SHP77 (cell line): ENCODE results near the gene TAF1C.
A peak's percentile ranks its signal among the peaks of the same experiment; 100 is the strongest.
"Not testable (repeated sequence)": the region's sequence is repeated elsewhere in the genome, so short reads cannot be mapped to it uniquely, and the experiment has no call there.

Source experiments
- DNase-seq, 2 experiments: peaks; one replicate each; lab custom pipeline; 2025; lab: John Stamatoyannopoulos, UW

Gene TAF1C

GRCh38 chr16:84212154-84212553 lies 25.3 kb upstream of the TAF1C start:
- DNase-seq = no peak

- DNase-seq = no peak
Observed at GRCh38 chr16:84209989-84210388, 23.1 kb upstream of the TAF1C start.

DNA sequence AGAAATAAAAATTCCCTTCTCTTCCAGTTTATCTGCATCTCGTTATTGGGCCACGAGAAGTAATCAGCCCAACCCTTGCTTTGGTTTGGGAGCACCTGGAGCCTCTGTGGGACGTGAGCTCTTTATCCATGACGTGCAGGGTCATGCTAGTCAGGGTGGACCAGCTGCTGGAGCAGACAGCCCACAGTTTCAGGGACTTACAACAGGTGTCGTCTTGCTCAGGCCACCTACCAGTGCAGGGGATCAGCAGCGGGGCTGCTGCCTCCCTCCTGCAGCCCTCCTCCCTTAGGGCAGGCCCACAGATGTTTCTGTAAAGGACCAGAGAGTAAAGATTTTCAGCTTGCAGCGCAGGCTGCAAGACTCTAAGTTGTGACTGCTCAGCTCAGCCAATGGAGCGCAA lies 21.0 kb upstream of the TAF1C start:
- DNase-seq = peak in 1 of 2 experiments; percentile 36

GRCh38 chr16:84207251-84207650 lies 20.4 kb upstream of the TAF1C start:
- DNase-seq = no peak

GRCh38 chr16:84205976-84206691 lies 19.3 kb upstream of the TAF1C start:
- DNase-seq = no peak

- not testable (repeated sequence) for DNase-seq
Observed at GRCh38 chr16:84205123-84205522, 18.3 kb upstream of the TAF1C start.

- not testable (repeated sequence) for DNase-seq
Observed at GRCh38 chr16:84204551-84204950, 17.7 kb upstream of the TAF1C start.

- no peak for DNase-seq
Observed at GRCh38 chr16:84199861-84200260, 13.0 kb upstream of the TAF1C start.

- no peak for DNase-seq
Observed at GRCh38 chr16:84199097-84199496, 12.2 kb upstream of the TAF1C start.

- DNase-seq = no peak
Observed at GRCh38 chr16:84198401-84198800, 11.5 kb upstream of the TAF1C start.

GRCh38 chr16:84197466-84198128 lies 10.7 kb upstream of the TAF1C start:
- DNase-seq = no peak

- no peak for DNase-seq
Observed at GRCh38 chr16:84196727-84197394, 10.0 kb upstream of the TAF1C start.

DNA sequence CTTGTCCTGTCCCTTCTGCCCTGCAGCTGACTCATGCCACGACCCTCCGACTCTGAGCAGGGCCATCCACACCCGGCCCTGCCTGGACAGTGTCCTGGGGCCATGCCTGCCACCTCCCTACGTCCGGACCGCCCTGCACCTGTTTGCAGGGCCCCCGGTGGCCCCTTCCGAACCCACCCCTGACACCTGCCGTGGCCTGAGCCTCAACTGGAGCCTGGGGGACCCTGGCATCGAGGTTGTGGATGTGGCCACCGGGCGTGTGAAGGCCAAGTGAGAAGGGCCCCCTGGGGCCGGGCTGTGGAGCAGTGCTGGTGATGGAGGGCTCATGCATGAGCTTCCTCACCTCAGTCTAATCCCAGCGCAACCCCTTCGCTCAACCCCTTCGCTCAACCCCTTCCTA lies 9.2 kb upstream of the TAF1C start:
- DNase-seq = no peak

DNA sequence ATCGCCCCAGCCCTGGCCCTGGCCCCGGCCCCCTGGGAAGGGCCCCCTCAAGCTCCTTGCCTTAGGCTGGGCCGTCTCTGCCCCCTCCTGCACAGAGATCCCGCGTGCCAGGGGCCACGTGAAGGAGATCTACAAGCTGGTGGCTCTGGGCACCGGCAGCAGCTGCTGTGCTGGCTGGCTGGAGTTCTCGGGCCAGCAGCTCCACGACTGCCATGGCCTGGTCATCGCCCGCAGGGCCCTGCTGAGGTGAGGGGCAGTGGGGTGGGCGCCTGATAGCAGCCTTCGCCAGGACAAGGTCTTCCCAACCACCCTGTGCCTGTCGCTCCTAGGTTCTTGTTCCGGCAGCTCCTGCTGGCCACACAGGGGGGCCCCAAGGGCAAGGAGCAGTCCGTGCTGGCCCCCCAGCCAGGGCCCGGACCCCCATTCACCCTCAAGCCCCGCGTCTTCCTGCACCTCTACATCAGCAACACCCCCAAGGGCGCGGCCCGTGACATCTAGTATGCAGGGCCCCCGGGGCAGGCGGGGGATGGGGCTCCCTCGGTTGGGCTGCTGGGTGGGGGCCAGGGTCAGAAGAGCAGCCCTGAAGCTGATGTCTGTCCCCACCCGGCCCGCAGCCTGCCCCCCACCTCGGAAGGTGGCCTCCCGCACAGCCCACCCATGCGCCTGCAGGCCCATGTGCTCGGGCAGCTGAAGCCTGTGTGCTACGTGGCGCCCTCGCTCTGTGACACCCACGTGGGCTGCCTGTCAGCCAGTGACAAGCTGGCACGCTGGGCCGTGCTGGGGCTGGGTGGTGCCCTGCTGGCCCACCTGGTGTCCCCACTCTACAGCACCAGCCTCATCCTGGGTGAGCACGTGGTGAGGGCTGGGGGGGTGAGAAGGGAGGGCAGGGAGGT lies 8.6 kb upstream of the TAF1C start:
- DNase-seq = no peak

DNA sequence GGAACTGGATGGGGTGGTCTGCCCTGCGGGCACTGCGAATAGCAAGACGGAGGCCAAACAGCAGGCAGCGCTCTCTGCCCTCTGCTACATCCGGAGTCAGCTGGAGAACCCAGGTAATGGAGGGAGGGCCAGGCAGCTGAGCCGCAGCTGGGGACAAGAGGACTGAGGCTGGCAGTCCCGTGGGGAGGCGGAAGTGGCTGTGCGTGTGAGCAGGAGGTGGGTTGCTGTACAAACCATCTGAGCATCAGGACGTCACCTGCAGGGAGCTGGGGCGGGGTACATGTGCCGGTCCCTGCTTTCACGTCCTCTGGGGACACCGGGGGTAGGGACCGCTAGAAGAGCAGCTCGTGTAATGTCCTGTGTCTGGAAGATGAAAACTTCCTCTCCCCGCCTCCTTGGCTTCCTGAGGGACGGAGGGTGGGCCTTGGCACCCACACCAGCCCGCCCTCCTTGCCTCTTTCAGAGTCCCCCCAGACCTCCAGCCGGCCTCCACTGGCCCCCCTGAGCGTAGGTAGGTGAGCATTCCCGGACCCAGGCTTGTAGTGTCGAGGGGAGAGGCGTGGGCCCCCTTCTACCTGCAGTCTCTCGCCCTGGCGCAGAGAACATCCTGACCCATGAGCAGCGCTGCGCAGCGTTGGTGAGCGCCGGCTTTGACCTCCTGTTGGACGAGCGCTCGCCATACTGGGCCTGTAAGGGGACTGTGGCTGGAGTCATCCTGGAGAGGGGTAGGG lies 7.8 kb upstream of the TAF1C start:
- peak in 1 of 2 experiments; percentile 32 for DNase-seq

- no peak for DNase-seq
Observed at GRCh38 chr16:84194018-84194417, 7.2 kb upstream of the TAF1C start.

- DNase-seq = no peak
Observed at GRCh38 chr16:84193480-84193879, 6.6 kb upstream of the TAF1C start.

DNA sequence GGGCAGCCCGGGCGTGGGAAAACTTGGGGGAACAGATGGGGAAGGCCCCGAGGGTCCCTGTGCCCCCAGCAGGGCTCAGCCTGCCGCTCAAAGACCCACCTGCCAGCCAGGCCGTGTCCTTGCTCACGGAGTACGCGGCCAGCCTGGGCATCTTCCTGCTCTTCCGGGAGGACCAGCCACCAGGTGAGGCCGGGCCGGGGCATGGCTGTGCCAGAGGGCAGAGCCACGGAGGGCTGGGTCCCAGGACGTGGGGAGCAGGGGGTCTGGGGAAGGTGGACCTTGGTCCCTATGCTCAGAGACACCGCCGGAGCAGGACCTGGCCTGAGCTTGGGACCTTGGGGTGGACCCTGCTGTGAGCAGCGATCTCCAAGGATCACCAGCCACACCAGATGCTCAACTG lies 4.6 kb upstream of the TAF1C start:
- DNase-seq = no peak

DNA sequence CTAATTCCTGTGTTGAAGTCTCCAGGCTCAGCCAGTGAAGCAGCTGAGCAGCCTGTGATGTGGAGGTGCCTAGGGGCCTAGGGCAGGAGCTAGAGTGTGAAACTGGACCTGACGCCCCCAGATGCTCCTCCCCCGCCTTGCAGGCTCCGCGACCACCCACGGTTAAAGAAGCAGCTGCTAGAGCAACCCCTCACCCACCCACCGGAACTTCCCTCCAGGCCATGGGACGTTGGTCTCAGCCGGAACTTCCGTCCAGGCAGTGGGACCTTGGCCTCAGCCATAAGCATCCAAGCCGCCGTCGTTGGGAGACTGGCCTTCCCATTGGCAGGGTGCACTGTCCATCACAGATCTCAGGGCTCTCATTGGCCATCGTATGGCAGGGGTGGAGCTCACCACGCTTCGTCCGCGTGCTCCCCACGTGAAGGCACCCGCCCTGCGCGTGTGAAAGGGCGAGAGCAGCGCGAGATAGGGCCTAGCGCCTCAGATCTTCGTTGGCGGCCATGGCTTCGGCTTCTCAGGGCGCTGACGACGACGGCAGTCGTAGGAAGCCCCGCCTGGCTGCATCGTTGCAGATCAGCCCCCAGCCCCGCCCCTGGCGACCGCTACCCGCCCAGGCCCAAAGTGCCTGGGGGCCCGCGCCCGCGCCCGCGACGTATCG lies 4.0 kb upstream of the TAF1C start, which contains the start of gene ADAD2:
TSS of gene ADAD2 (plus strand) at position 427 of the 658 bp plus-strand sequence. CDS start at position 501, 74 bp downstream.
- DNase-seq = no peak

- DNase-seq = no peak
Observed at GRCh38 chr16:84184775-84185174, 2.1 kb downstream of the TAF1C start.
